Measurements from ENCODE around the gene TTC23.

TTC23 gene

DNA sequence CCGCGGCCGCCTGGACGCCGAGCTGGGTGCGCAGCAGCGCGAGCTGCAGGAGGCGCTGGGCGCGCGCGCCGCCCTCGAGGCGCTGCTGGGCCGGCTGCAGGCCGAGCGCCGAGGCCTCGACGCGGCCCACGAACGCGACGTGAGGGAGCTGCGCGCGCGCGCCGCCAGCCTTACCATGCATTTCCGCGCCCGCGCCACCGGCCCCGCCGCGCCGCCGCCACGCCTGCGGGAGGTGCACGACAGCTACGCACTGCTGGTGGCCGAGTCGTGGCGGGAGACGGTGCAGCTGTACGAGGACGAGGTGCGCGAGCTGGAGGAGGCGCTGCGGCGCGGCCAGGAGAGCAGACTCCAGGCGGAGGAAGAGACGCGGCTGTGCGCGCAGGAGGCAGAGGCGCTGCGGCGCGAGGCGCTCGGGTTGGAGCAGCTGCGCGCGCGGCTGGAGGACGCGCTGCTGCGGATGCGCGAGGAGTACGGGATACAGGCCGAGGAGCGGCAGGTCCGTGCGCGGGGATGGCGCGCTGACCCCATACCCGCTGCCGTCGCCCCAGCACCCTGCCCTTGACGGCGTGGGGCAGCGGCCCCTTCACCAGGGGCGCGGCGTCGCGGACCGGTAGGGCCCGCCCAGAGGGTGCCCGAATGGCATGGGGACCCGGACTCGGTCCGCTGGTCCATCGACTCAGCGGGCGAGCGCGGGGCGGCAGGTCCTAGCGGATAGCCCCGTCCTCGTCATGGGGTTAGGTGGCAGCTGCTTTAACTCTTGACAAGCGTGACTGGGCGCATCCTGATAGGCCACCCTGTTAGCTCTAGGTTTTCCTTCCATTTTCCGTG lies 143.7 kb downstream of the TTC23 start:
- peaks cover 38% of the 10 kb centered on the region for H3K27me3 ChIP-seq (ENCODE audit: insufficient read depth, poor library complexity, severe bottlenecking)
- TF ChIP-seq SPI1 (IDR thresholded peaks at IDR 0.05; ENCODE audit: borderline replicate concordance, low read depth): no peak
- TF ChIP-seq POLR2AphosphoS5 (IDR thresholded peaks at IDR 0.05; ENCODE audit: low read depth): no peak
- TF ChIP-seq, protein P1, sequence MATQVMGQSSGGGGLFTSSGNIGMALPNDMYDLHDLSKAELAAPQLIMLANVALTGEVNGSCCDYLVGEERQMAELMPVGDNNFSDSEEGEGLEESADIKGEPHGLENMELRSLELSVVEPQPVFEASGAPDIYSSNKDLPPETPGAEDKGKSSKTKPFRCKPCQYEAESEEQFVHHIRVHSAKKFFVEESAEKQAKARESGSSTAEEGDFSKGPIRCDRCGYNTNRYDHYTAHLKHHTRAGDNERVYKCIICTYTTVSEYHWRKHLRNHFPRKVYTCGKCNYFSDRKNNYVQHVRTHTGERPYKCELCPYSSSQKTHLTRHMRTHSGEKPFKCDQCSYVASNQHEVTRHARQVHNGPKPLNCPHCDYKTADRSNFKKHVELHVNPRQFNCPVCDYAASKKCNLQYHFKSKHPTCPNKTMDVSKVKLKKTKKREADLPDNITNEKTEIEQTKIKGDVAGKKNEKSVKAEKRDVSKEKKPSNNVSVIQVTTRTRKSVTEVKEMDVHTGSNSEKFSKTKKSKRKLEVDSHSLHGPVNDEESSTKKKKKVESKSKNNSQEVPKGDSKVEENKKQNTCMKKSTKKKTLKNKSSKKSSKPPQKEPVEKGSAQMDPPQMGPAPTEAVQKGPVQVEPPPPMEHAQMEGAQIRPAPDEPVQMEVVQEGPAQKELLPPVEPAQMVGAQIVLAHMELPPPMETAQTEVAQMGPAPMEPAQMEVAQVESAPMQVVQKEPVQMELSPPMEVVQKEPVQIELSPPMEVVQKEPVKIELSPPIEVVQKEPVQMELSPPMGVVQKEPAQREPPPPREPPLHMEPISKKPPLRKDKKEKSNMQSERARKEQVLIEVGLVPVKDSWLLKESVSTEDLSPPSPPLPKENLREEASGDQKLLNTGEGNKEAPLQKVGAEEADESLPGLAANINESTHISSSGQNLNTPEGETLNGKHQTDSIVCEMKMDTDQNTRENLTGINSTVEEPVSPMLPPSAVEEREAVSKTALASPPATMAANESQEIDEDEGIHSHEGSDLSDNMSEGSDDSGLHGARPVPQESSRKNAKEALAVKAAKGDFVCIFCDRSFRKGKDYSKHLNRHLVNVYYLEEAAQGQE (IDR thresholded peaks at IDR 0.05; ENCODE audit: insufficient replicate concordance, low read depth): no peak
- TF ChIP-seq, protein P2, sequence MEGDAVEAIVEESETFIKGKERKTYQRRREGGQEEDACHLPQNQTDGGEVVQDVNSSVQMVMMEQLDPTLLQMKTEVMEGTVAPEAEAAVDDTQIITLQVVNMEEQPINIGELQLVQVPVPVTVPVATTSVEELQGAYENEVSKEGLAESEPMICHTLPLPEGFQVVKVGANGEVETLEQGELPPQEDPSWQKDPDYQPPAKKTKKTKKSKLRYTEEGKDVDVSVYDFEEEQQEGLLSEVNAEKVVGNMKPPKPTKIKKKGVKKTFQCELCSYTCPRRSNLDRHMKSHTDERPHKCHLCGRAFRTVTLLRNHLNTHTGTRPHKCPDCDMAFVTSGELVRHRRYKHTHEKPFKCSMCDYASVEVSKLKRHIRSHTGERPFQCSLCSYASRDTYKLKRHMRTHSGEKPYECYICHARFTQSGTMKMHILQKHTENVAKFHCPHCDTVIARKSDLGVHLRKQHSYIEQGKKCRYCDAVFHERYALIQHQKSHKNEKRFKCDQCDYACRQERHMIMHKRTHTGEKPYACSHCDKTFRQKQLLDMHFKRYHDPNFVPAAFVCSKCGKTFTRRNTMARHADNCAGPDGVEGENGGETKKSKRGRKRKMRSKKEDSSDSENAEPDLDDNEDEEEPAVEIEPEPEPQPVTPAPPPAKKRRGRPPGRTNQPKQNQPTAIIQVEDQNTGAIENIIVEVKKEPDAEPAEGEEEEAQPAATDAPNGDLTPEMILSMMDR (IDR thresholded peaks at IDR 0.05; ENCODE audit: insufficient read depth, low read length): no peak
- no peak for TF ChIP-seq GABPA (IDR thresholded peaks at IDR 0.05; ENCODE audit: low read depth)
- H3K27ac ChIP-seq (replicated peaks): no peak overlapping the region
- DNase-seq (ENCODE audit: low read depth in 1 of 2, low spot score in 1 of 2): peak; percentile 21 to 62
- no peak overlapping the region; the same call in 1 of the 2 replicates for H3K4me3 ChIP-seq (replicated peaks; ENCODE audit: insufficient read depth, low read length)

DNA sequence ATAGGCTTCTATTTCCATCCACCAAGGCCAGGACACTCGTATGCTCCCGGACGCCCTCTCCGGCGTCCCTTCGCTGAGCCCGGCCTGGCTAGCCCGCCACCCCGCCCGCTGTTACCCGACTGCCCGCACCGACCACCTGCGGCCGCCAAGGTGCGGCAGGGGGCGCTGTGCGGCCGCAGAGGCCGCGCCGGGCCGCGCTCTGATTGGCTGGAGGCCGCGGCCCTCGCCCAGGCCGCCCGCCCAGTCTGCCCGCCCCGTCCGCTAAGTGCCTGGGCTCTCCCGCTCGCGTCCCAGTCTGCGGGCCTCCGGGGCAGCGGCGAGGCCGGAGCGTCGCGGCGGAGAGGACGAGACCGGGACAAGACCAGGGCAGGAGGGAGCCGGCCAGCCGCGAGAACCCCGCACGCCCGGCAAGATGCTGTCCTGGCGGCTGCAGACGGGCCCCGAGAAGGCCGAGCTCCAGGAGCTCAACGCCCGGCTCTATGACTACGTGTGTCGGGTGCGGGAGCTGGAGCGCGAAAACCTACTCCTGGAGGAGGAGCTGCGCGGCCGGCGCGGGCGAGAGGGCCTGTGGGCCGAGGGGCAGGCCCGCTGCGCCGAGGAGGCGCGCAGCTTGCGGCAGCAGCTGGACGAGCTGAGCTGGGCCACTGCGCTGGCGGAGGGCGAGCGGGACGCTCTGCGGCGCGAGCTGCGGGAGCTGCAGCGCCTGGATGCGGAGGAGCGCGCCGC lies 144.4 kb downstream of the TTC23 start, which contains the start of gene SYNM:
Gene SYNM (plus strand): TSS at position 293 of the 726 bp plus-strand sequence. CDS start 120 bp downstream, at position 413.
- Histone ChIP-seq H3K27me3 (ENCODE audit: insufficient read depth, poor library complexity, severe bottlenecking) (peaks cover 42% of the 10 kb centered on the region), H3K4me3 (replicated peaks; ENCODE audit: insufficient read depth, low read length) (peak within 1 kb of the TSS; percentile 36), H3K27ac (replicated peaks) (no peak within 1 kb of the TSS)
- TF ChIP-seq GABPA (IDR thresholded peaks at IDR 0.05; ENCODE audit: low read depth): no peak
- TF ChIP-seq POLR2AphosphoS5 (IDR thresholded peaks at IDR 0.05; ENCODE audit: low read depth): no peak
- TF ChIP-seq, protein P2 (IDR thresholded peaks at IDR 0.05; ENCODE audit: insufficient read depth, low read length): no peak
- TF ChIP-seq, protein P1 (IDR thresholded peaks at IDR 0.05; ENCODE audit: insufficient replicate concordance, low read depth): no peak
- no peak for TF ChIP-seq SPI1 (IDR thresholded peaks at IDR 0.05; ENCODE audit: borderline replicate concordance, low read depth)
- peak; percentile 39 to 45 for DNase-seq (ENCODE audit: low read depth in 1 of 2, low spot score in 1 of 2)

DNA sequence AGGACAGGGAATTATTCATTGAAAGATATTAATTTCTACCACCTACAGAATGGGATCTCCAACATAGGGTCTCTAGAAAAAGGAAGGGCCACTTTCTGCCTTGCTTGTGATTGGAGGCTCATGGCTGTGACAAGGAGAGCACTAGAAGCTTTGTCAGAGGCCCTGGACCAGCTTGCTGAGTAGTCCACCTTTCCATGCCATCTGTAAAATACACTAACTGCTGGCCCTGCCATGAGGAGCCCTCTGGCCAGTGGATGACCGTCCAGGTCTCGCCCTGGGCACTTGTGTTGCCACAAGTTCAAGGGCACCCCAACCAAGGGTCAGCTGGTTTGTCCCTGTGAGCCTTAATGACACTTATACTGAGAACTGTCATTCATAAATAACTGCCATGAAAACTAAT lies 146.1 kb downstream of the TTC23 start:
- Histone ChIP-seq H3K27ac (replicated peaks) (no peak overlapping the region), H3K27me3 (ENCODE audit: insufficient read depth, poor library complexity, severe bottlenecking) (peaks cover 45% of the 10 kb centered on the region)
- TF ChIP-seq, protein P2 (IDR thresholded peaks at IDR 0.05; ENCODE audit: insufficient read depth, low read length): no peak
- TF ChIP-seq GABPA (IDR thresholded peaks at IDR 0.05; ENCODE audit: low read depth) (no peak), POLR2AphosphoS5 (IDR thresholded peaks at IDR 0.05; ENCODE audit: low read depth) (no peak), SPI1 (IDR thresholded peaks at IDR 0.05; ENCODE audit: borderline replicate concordance, low read depth) (no peak)
- TF ChIP-seq, protein P1 (IDR thresholded peaks at IDR 0.05; ENCODE audit: insufficient replicate concordance, low read depth): no peak

More for the DNA sequence above, 146.1 kb downstream of the TTC23 start:
- no peak overlapping the region for H3K4me3 ChIP-seq (replicated peaks; ENCODE audit: insufficient read depth, low read length)
- DNase-seq (ENCODE audit: low read depth in 1 of 2, low spot score in 1 of 2): no peak
